GM15510 (cell line): ENCODE data around the gene CCDC146.

Experiments
- POLR2A ChIP-seq: IDR thresholded peaks from 3 replicates; pipeline ENCODE4 v1.6.1; 2011; ENCODE audit warnings: borderline replicate concordance; ENCODE audit not compliant: insufficient read length; ENCODE audit errors: extremely low read depth

CCDC146 gene

GRCh38 chr7:77242554-77242953, 120.1 kb downstream of the CCDC146 start:
- no peak for TF ChIP-seq POLR2A

- TF ChIP-seq POLR2A, result no peak
Observed at GRCh38 chr7:77244222-77244934, 122.0 kb downstream of the CCDC146 start.

GRCh38 chr7:77245015-77245755, 122.8 kb downstream of the CCDC146 start:
- no peak for TF ChIP-seq POLR2A

GRCh38 chr7:77246026-77246640, 123.7 kb downstream of the CCDC146 start:
- TF ChIP-seq POLR2A, result no peak

GRCh38 chr7:77247206-77247850, 124.9 kb downstream of the CCDC146 start:
- no peak for TF ChIP-seq POLR2A

- TF ChIP-seq POLR2A, result no peak
Observed at GRCh38 chr7:77248154-77248553, 125.7 kb downstream of the CCDC146 start.

GRCh38 chr7:77252506-77252905, 130.1 kb downstream of the CCDC146 start:
- TF ChIP-seq POLR2A, result no peak

GRCh38 chr7:77253151-77253550, 130.7 kb downstream of the CCDC146 start:
- TF ChIP-seq POLR2A, result no peak

- no peak for TF ChIP-seq POLR2A
Observed at GRCh38 chr7:77254429-77254828, 132.0 kb downstream of the CCDC146 start.

- no peak for TF ChIP-seq POLR2A
Observed at GRCh38 chr7:77254915-77255314, 132.5 kb downstream of the CCDC146 start.

GRCh38 chr7:77258014-77258413, 135.6 kb downstream of the CCDC146 start:
- TF ChIP-seq POLR2A, result no peak

GRCh38 chr7:77258593-77258992, 136.2 kb downstream of the CCDC146 start:
- TF ChIP-seq POLR2A, result no peak

GRCh38 chr7:77262316-77262715, 139.9 kb downstream of the CCDC146 start:
- TF ChIP-seq POLR2A, result no peak

- no peak for TF ChIP-seq POLR2A
Observed at GRCh38 chr7:77265666-77266065, 143.3 kb downstream of the CCDC146 start.

GRCh38 chr7:77266291-77266794, 143.9 kb downstream of the CCDC146 start:
- no peak for TF ChIP-seq POLR2A
